ENCODE data around the gene ECM2. TPM values are rescaled to one million over a fixed set of nuclear protein-coding genes. Genes with fewer than 3 reads are reported as not detected.

Gene ECM2
- total RNA-seq: 0.62 and 0.84 TPM in 2 replicates

GRCh38 chr9:92535940-92536850, at the start of gene ECM2:
ECM2 (minus strand) TSS chr9:92535990; CDS start chr9:92522866, 13,124 bp downstream.

GRCh38 chr9:92482329-92482728, 53.5 kb downstream of the ECM2 start, which contains the start of gene ASPN:
ASPN (minus strand) TSS chr9:92482506.

Other genes starting within 250 kb of the ECM2 start
- 162 and 224 TPM in 2 replicates for gene IARS1, start 242.3 kb downstream of the ECM2 start, total RNA-seq
- 20.6 and 22.7 TPM in 2 replicates for gene NOL8, start 210.6 kb downstream of the ECM2 start, total RNA-seq
- 3.9 and 8.6 TPM in 2 replicates for gene CENPP, start 210.0 kb downstream of the ECM2 start, total RNA-seq
- gene OGN, start 131.4 kb downstream of the ECM2 start, total RNA-seq: not detected in 2 replicates
- gene OMD, start 111.5 kb downstream of the ECM2 start, total RNA-seq: not detected in 2 replicates
- gene ASPN, start 53.5 kb downstream of the ECM2 start, total RNA-seq: 0.08 TPM in 1 of 2 replicates, not detected in the other
- 16.3 and 20.1 TPM in 2 replicates for gene IPPK, start 134.1 kb upstream of the ECM2 start, total RNA-seq
- 65.1 and 68.9 TPM in 2 replicates for gene BICD2, start 228.8 kb upstream of the ECM2 start, total RNA-seq